GM12874 (cell line): ENCODE data around the gene LGALS7B.
A peak's percentile ranks its signal among the peaks of the same experiment; 100 is the strongest.

Experiments used
- CTCF ChIP-seq: IDR thresholded peaks from 2 replicates; pipeline ENCODE4 v1.5.1; 2011; ENCODE audit warnings: low read depth, mild to moderate bottlenecking, control low read depth, low read length, moderate library complexity; ENCODE audit not compliant: insufficient read depth

The LGALS7B gene

GRCh38 chr19:38766276-38767047 lies 22.5 kb upstream of the LGALS7B start:
- TF ChIP-seq CTCF: no peak

- TF ChIP-seq CTCF: peak; percentile 84
Observed at GRCh38 chr19:38769635-38770211, 19.3 kb upstream of the LGALS7B start.

- TF ChIP-seq CTCF: no peak
Observed at GRCh38 chr19:38773469-38774177, 15.4 kb upstream of the LGALS7B start, which contains the start of gene LGALS7. Gene LGALS7, minus strand, starts transcription at chr19:38773517. Its CDS starts 25 bp downstream, at chr19:38773492.

GRCh38 chr19:38774181-38774950 lies 14.6 kb upstream of the LGALS7B start:
- TF ChIP-seq CTCF: no peak

- no peak for TF ChIP-seq CTCF
Observed at GRCh38 chr19:38778733-38779132, 10.3 kb upstream of the LGALS7B start.

- TF ChIP-seq CTCF: no peak
Observed at GRCh38 chr19:38780443-38780842, 8.6 kb upstream of the LGALS7B start.

GRCh38 chr19:38781058-38781457 lies 7.9 kb upstream of the LGALS7B start:
- TF ChIP-seq CTCF: no peak
